Endothelial cell of umbilical vein (primary cell): ENCODE measurements around the gene CPSF3. TPM values are rescaled to one million over a fixed set of nuclear protein-coding genes. Genes with fewer than 3 reads are reported as not detected.

Experiments
- BruUV-seq: library from RNA; stranded (reverse); fragments of 400-500 nt; replicated peaks from 2 replicates; lab custom pipeline; 2021; lab: Mats Ljungman, UMichigan
- CTCF ChIA-PET: fragments of 300-600, 350-600 bp; sonication (Branson Sonifier 250); formaldehyde crosslinking; loops from one replicate; lab custom pipeline; 2021; ENCODE audit warnings: antibody characterized with exemption, inconsistent platforms; lab: Charles Lee
- POLR2A ChIA-PET: fragments of 300-600, 350-600 bp; sonication (Branson Sonifier 250); formaldehyde crosslinking; loops from one replicate; lab custom pipeline; 2021; ENCODE audit warnings: antibody characterized with exemption, inconsistent platforms; lab: Charles Lee
- DNase-seq: peaks from one replicate; pipeline ENCODE4 v3.0.0-alpha.2; 2011; ENCODE audit warnings: low read depth, low spot score
- FAIRE-seq: peaks from 2 replicates; lab custom pipeline; 2011; peaks lifted over from hg19 to GRCh38; lab: Jason Lieb, UNC
- H2AFZ ChIP-seq: 2 replicates; pipeline ENCODE4 v1.6.0; 2012; ENCODE audit warnings: low read depth, low read length, control low read depth, inconsistent platforms
- H3K27ac ChIP-seq: 2 replicates; pipeline ENCODE4 v1.5.1; 2011; ENCODE audit warnings: low read depth, mild to moderate bottlenecking, control low read depth, low read length, moderate library complexity; ENCODE audit not compliant: insufficient read depth
- H3K27me3 ChIP-seq, 2 experiments: 2 replicates each; pipeline versions ENCODE4 v1.6.0 to v1.6.1; 2011; ENCODE audit warnings: low read length in 2 of 2, mixed read lengths in 1 of 2; ENCODE audit not compliant: control insufficient read depth in 2 of 2, insufficient read depth in 2 of 2
- H3K36me3 ChIP-seq, 2 experiments: 2 replicates in 1 of 2; 3 replicates in 1 of 2; pipeline ENCODE4 v1.5.1; 2011; ENCODE audit warnings: low read length in 2 of 2, mild to moderate bottlenecking in 1 of 2, moderate library complexity in 1 of 2; ENCODE audit not compliant: control insufficient read depth in 2 of 2, insufficient read depth in 2 of 2; ENCODE audit errors: extremely low read depth in 1 of 2
- H3K4me1 ChIP-seq: 3 replicates; pipeline ENCODE4 v1.5.1; 2011; ENCODE audit warnings: mild to moderate bottlenecking, low read length; ENCODE audit not compliant: control insufficient read depth, insufficient read depth; ENCODE audit errors: extremely low read depth
- H3K4me2 ChIP-seq: 2 replicates; pipeline ENCODE4 v1.6.1; 2011; ENCODE audit warnings: low read length, control low read depth, mixed read lengths; ENCODE audit not compliant: insufficient read depth
- H3K4me3 ChIP-seq, 3 experiments: fragments of 200-600 bp in 1 of 3; sonication (generic), shearing (Covaris generic) in 1 of 3; replicated peaks in 1 of 3; 2 replicates each; pipeline ENCODE4 v1.5.1; 2011 to 2016; ENCODE audit warnings: control low read depth in 3 of 3, low read length in 3 of 3, mild to moderate bottlenecking in 2 of 3, inconsistent platforms in 1 of 3, low read depth in 1 of 3, moderate library complexity in 1 of 3; ENCODE audit not compliant: insufficient read depth in 1 of 3
- H3K79me2 ChIP-seq: 2 replicates; pipeline ENCODE4 v1.6.0; 2012; ENCODE audit warnings: low read length, inconsistent platforms; ENCODE audit not compliant: control insufficient read depth, insufficient read depth
- H3K9ac ChIP-seq: replicated peaks from 2 replicates; pipeline ENCODE3; 2011; ENCODE audit warnings: low read length, control low read depth; ENCODE audit not compliant: insufficient read depth; ENCODE audit errors: extremely low read depth
- H3K9me1 ChIP-seq: replicated peaks from 3 replicates; pipeline ENCODE4 v1.6.0; 2011; ENCODE audit warnings: mild to moderate bottlenecking, low read length; ENCODE audit not compliant: control insufficient read depth, insufficient read depth; ENCODE audit errors: extremely low read depth
- H3K9me3 ChIP-seq: replicated peaks from 2 replicates; pipeline ENCODE4 v1.5.1; 2012; ENCODE audit warnings: low read length, inconsistent platforms; ENCODE audit not compliant: control insufficient read depth, insufficient read depth
- H4K20me1 ChIP-seq: replicated peaks from 2 replicates; pipeline ENCODE3; 2011; ENCODE audit warnings: mild to moderate bottlenecking, low read length; ENCODE audit not compliant: control insufficient read depth, insufficient read depth; ENCODE audit errors: extremely low read depth
- CTCF ChIP-seq, 2 donors: IDR thresholded peaks; 1 replicate in 1 of 2; 2 replicates in 1 of 2; pipeline ENCODE4 v1.5.1; 2011; ENCODE audit warnings: low read length in 2 of 2, mild to moderate bottlenecking in 2 of 2, moderate library complexity in 2 of 2, control low read depth in 1 of 2, inconsistent platforms in 1 of 2, low read depth in 1 of 2; ENCODE audit not compliant: insufficient read depth in 1 of 2; ENCODE audit errors: extremely low read depth in 1 of 2
- EZH2 ChIP-seq: IDR thresholded peaks from 2 replicates; pipeline ENCODE4 v1.6.1; 2012; ENCODE audit warnings: borderline replicate concordance, low read depth, mild to moderate bottlenecking, moderate library complexity, low read length, inconsistent platforms; ENCODE audit not compliant: severe bottlenecking
- FOS ChIP-seq: IDR thresholded peaks from 2 replicates; pipeline ENCODE4 v1.6.1; 2011; ENCODE audit warnings: mild to moderate bottlenecking, low read length, moderate library complexity, borderline replicate concordance; ENCODE audit not compliant: insufficient read depth
- GATA2 ChIP-seq: IDR thresholded peaks from 2 replicates; pipeline ENCODE4 v1.7.0; 2011; ENCODE audit warnings: low read depth, mild to moderate bottlenecking, moderate library complexity, mixed read lengths, low read length; ENCODE audit not compliant: insufficient read length, insufficient read depth
- JUN ChIP-seq: IDR thresholded peaks from 2 replicates; pipeline ENCODE4 v1.6.1; 2011; ENCODE audit warnings: borderline replicate concordance, low read depth; ENCODE audit not compliant: insufficient read length, insufficient read depth
- MAX ChIP-seq: IDR thresholded peaks from 2 replicates; pipeline ENCODE4 v1.6.1; 2011; ENCODE audit not compliant: insufficient read depth, insufficient read length
- MYC ChIP-seq: IDR thresholded peaks from one replicate; pipeline ENCODE4 v1.6.1; 2011; ENCODE audit warnings: mild to moderate bottlenecking, low read depth, low read length
- POLR2A ChIP-seq: IDR thresholded peaks from 2 replicates; pipeline ENCODE4 v1.6.1; 2012; ENCODE audit warnings: low read depth, mild to moderate bottlenecking, control low read depth, low read length
- POLR2AphosphoS5 ChIP-seq: IDR thresholded peaks from 2 replicates; pipeline ENCODE4 v1.6.1; 2012; ENCODE audit warnings: low read depth, mild to moderate bottlenecking, control low read depth, low read length, moderate library complexity; ENCODE audit not compliant: insufficient read depth
- dilution Hi-C: fragments of 300-500 bp; cut with MboI; formaldehyde crosslinking; loops from one replicate; pipeline ENCODE4 v1.15.0; 2019; ENCODE audit warnings: low sequenced_read_pairs; ENCODE audit not compliant: extremely low pct_ligation_motif_present
- intact Hi-C: fragments of 100-400 bp; cut with micrococcal nuclease; formaldehyde crosslinking; loops from one replicate; pipeline ENCODE4 v1.10.0; 2022
- polyA plus RNA-seq, 4 experiments: library from polyadenylated mRNA; depleted of rRNA in 3 of 4; stranded (reverse) in 3 of 4; unstranded in 1 of 4; fragments of >200 nt; gene quantifications; 2 replicates each; pipeline versions ENCODE4 v1.2.1 to v1.2.3, GENCODE V29; 2011 to 2012; ENCODE audit warnings: missing spikeins in 1 of 4
- total RNA-seq: library from RNA; stranded (reverse); gene quantifications from 2 replicates; pipeline ENCODE4 v1.2.3, GENCODE V29; 2021

The CPSF3 gene
- total and polyA plus RNA-seq, 2 donors (not counting 3 experiments of a cell fraction or from before 2014, with no cell fraction given), result 13.7 to 35.6 TPM

GRCh38 chr2:9412781-9413180 lies 10.7 kb upstream of the CPSF3 start:
- Histone ChIP-seq H3K36me3 (peaks cover 3 to 10% of the 10 kb centered on the region in 2 experiments), H3K4me1 (no peaks in the 10 kb centered on the region), H3K9me3 (no peaks in the 10 kb centered on the region), H3K4me2 (no peak overlapping the region), H3K4me3 (no peak overlapping the region), H2AFZ (no peak overlapping the region), H3K27me3 (no peaks in the 10 kb centered on the region), H3K9me1 (no peaks in the 10 kb centered on the region), H4K20me1 (no peaks in the 10 kb centered on the region), H3K79me2 (peaks cover 19% of the 10 kb centered on the region), H3K27ac (no peak overlapping the region), H3K9ac (no peak overlapping the region)
- FAIRE-seq (no peak), DNase-seq (no peak)
- POLR2A ChIA-PET, result no interaction called here
- dilution Hi-C loops (no loop called here), intact Hi-C loops (no loop called here)
- no TSS peak for BruUV-seq
- no peak for TF ChIP-seq EZH2
- no peak for TF ChIP-seq FOS
- TF ChIP-seq POLR2A, result no peak
- TF ChIP-seq MYC, result no peak
- no peak for TF ChIP-seq GATA2
- no peak for TF ChIP-seq POLR2AphosphoS5
- no peak for TF ChIP-seq JUN
- no peak for TF ChIP-seq CTCF (IDR thresholded peaks at IDR 0.05; ENCODE audit: extremely low read depth in 1 of 2, insufficient read depth in 1 of 2, low read depth in 1 of 2, low read length in 2 of 2)
- no peak for TF ChIP-seq MAX
- CTCF ChIA-PET, result interaction anchor here (0.6 kb wide), 1 partner anchor 13 kb away, joined by 3 read pairs; no protein-coding TSS in a partner anchor
